PFSK-1 (cell line): ENCODE data around the gene SEC31A.

Experiments used
- FOXP2 ChIP-seq: optimal IDR thresholded peaks from 2 replicates; pipeline ENCODE3; 2011; ENCODE audit warnings: borderline replicate concordance, control low read depth, inconsistent platforms; ENCODE audit not compliant: insufficient read depth; ENCODE audit errors: extremely low read length, extremely low read depth
- POLR2AphosphoS5 ChIP-seq: IDR thresholded peaks from 2 replicates; pipeline ENCODE4 v1.6.1; 2012; ENCODE audit warnings: low read depth, mild to moderate bottlenecking, control low read depth, low read length, moderate library complexity
- REST ChIP-seq, 2 experiments: IDR thresholded peaks; 2 replicates each; pipeline versions ENCODE4 v1.6.1 to v1.8.0; 2011 to 2012; ENCODE audit warnings: low read depth in 2 of 2, low read length in 2 of 2, control low read depth in 1 of 2, inconsistent platforms in 1 of 2, mild to moderate bottlenecking in 1 of 2, moderate library complexity in 1 of 2; ENCODE audit not compliant: insufficient read depth in 1 of 2
- SIN3A ChIP-seq: IDR thresholded peaks from 2 replicates; pipeline ENCODE4 v1.6.1; 2012; ENCODE audit warnings: mild to moderate bottlenecking, low read length, moderate library complexity, borderline replicate concordance; ENCODE audit not compliant: insufficient read depth
- TAF1 ChIP-seq: IDR thresholded peaks from 2 replicates; pipeline ENCODE4 v1.6.1; 2012; ENCODE audit warnings: low read length, control low read depth, borderline replicate concordance; ENCODE audit not compliant: insufficient read depth

The SEC31A gene

GRCh38 chr4:82811392-82811791, 79.6 kb downstream of the SEC31A start:
- TF ChIP-seq POLR2AphosphoS5 = no peak
- TF ChIP-seq SIN3A = no peak
- TF ChIP-seq TAF1 = no peak
- TF ChIP-seq REST (IDR thresholded peaks at IDR 0.05; ENCODE audit: insufficient read depth in 1 of 2, low read depth in 2 of 2, low read length in 2 of 2) = no peak
- TF ChIP-seq FOXP2 = no peak

GRCh38 chr4:82810176-82810575, 80.8 kb downstream of the SEC31A start:
- TF ChIP-seq TAF1 (no peak), POLR2AphosphoS5 (no peak), FOXP2 (no peak), REST (IDR thresholded peaks at IDR 0.05; ENCODE audit: insufficient read depth in 1 of 2, low read depth in 2 of 2, low read length in 2 of 2) (no peak), SIN3A (no peak)

GRCh38 chr4:82809619-82810018, 81.3 kb downstream of the SEC31A start:
- TF ChIP-seq REST (IDR thresholded peaks at IDR 0.05; ENCODE audit: insufficient read depth in 1 of 2, low read depth in 2 of 2, low read length in 2 of 2) = no peak

GRCh38 chr4:82803746-82804145, 87.2 kb downstream of the SEC31A start:
- TF ChIP-seq TAF1 = no peak
- TF ChIP-seq POLR2AphosphoS5 = no peak
- no peak for TF ChIP-seq SIN3A
- no peak for TF ChIP-seq FOXP2
- no peak for TF ChIP-seq REST (IDR thresholded peaks at IDR 0.05; ENCODE audit: insufficient read depth in 1 of 2, low read depth in 2 of 2, low read length in 2 of 2)

- TF ChIP-seq TAF1 = no peak
- no peak for TF ChIP-seq POLR2AphosphoS5
Measured at GRCh38 chr4:82802911-82803310, 88.0 kb downstream of the SEC31A start.
